Upper lobe of right lung (tissue), 1 donor: Measurements from ENCODE around the gene ZNF609. TPM values are rescaled to one million over a fixed set of nuclear protein-coding genes. Genes with fewer than 3 reads are reported as not detected.

Experiments used
- ATAC-seq: fragments of 200-7000 bp; cut with Tn5 transposase; one replicate; pipeline ENCODE4 v1.9.1; 2020; ENCODE audit warnings: mild to moderate bottlenecking, moderate library complexity
- DNase-seq: peaks from one replicate; pipeline ENCODE4 v3.0.0-alpha.2; 2020
- H3K27ac ChIP-seq: fragments of 200-600 bp; one replicate; pipeline ENCODE4 v1.8.0; 2022
- H3K27me3 ChIP-seq: fragments of 200-600 bp; one replicate; pipeline ENCODE4 v1.8.0; 2022; ENCODE audit warnings: mild to moderate bottlenecking
- H3K36me3 ChIP-seq: fragments of 200-600 bp; one replicate; pipeline ENCODE4 v1.8.0; 2022
- H3K4me1 ChIP-seq: fragments of 200-600 bp; one replicate; pipeline ENCODE4 v1.8.0; 2022
- H3K4me3 ChIP-seq: fragments of 200-600 bp; one replicate; pipeline ENCODE4 v1.8.0; 2022; ENCODE audit warnings: mild to moderate bottlenecking
- H3K9me3 ChIP-seq: fragments of 200-600 bp; one replicate; pipeline ENCODE4 v1.8.0; 2022
- intact Hi-C: fragments of 100-400 bp; cut with DNase I; formaldehyde crosslinking; loops from one replicate; pipeline ENCODE4 v1.11.0; 2022
- total RNA-seq: library from RNA; stranded (reverse); fragmentation: NEBNext Ultra II Directional; extraction: Animal tissue kit (Norgen Biotek cat#: 25700); gene quantifications from one replicate; pipeline ENCODE4 v1.2.1, GENCODE V29; 2021
- TF ChIP-seq, protein P1 (sequence below): fragments of 200-600 bp; IDR thresholded peaks from one replicate; pipeline ENCODE4 v1.8.0; 2022; ENCODE audit warnings: antibody characterized with exemption
- donor health status: DM: no; HTN: yes; CAD: no; lungs with severe emphysema.

ZNF609 gene
- total RNA-seq, 1 donor from 2014 or later = 45.4 TPM

DNA sequence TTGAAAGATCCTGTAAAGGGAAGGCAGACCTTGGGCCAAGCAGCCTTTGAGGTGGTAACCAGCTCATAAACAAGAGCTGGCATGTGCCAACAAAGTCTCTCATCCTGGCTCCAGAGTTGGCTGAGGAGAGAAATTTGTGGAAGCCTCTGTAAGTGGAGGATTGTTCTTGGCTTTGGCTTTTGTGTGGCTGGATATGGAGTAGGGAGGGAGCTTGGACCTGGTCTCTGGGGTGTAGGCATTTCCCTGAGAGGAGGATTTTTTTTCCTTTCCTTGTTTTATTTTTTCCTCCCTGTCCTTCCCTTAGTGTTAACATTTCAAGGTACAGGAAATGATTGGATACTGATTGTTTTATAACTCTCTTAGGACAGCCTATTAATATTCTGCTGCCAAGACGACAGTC is 60.8 kb downstream of the ZNF609 start:
- Histone ChIP-seq H3K9me3 (no peaks in the 10 kb centered on the region), H3K4me3 (no peak overlapping the region), H3K27ac (peak overlapping the region; percentile 18), H3K27me3 (no peaks in the 10 kb centered on the region), H3K4me1 (peaks cover 26% of the 10 kb centered on the region), H3K36me3 (no peaks in the 10 kb centered on the region)
- intact Hi-C loops = no loop called here
- ATAC-seq (no peak), DNase-seq (no peak)
- TF ChIP-seq, protein P1, sequence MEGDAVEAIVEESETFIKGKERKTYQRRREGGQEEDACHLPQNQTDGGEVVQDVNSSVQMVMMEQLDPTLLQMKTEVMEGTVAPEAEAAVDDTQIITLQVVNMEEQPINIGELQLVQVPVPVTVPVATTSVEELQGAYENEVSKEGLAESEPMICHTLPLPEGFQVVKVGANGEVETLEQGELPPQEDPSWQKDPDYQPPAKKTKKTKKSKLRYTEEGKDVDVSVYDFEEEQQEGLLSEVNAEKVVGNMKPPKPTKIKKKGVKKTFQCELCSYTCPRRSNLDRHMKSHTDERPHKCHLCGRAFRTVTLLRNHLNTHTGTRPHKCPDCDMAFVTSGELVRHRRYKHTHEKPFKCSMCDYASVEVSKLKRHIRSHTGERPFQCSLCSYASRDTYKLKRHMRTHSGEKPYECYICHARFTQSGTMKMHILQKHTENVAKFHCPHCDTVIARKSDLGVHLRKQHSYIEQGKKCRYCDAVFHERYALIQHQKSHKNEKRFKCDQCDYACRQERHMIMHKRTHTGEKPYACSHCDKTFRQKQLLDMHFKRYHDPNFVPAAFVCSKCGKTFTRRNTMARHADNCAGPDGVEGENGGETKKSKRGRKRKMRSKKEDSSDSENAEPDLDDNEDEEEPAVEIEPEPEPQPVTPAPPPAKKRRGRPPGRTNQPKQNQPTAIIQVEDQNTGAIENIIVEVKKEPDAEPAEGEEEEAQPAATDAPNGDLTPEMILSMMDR = no peak

- peaks cover 27% of the 10 kb centered on the region for H3K4me1 ChIP-seq
- DNase-seq (no peak), ATAC-seq (peak; percentile 66)
- peak overlapping the region; percentile 18 for H3K27ac ChIP-seq
- intact Hi-C loops = no loop called here
- no peaks in the 10 kb centered on the region for H3K9me3 ChIP-seq
- no peaks in the 10 kb centered on the region for H3K27me3 ChIP-seq
- H3K4me3 ChIP-seq = no peak overlapping the region
- H3K36me3 ChIP-seq = no peaks in the 10 kb centered on the region
- TF ChIP-seq, protein P1 = no peak
These were observed 61.4 kb downstream of the ZNF609 start for GRCh38 chr15:64521726-64522164.

DNA sequence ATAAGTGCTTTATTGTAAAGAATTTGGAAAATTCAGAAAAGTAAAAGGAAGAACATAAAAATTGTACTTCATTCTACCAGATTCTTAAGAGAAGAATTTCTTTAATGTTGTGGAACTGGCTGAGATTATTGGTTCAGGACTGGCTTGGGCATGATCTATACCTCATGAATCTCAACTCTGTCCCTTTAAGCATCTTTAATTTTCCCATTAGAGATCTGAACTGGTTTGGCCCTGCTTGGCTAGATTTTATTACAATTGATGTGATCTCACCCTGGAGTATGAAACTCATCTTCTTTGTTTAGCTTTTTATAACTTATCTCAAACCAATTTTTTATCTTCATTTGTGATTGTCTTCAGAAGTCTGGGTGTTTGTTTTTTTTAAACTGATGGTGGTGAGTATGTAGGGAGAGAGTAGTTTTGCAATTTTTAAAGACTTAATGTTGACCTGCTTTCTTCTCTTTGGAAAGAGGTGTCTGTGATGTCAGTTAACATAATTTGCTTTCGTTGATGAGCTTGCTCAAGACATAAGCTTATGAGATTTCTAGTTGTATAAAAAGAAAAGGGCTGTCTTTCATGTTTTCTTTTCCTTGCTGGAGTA is 61.9 kb downstream of the ZNF609 start:
- Histone ChIP-seq H3K36me3 (no peaks in the 10 kb centered on the region), H3K27ac (no peak overlapping the region), H3K27me3 (no peaks in the 10 kb centered on the region), H3K4me1 (peaks cover 32% of the 10 kb centered on the region), H3K4me3 (no peak overlapping the region), H3K9me3 (no peaks in the 10 kb centered on the region)
- ATAC-seq (no peak), DNase-seq (no peak)
- TF ChIP-seq, protein P1 = no peak
- intact Hi-C loops = no loop called here

GRCh38 chr15:64523240-64523639 is 62.9 kb downstream of the ZNF609 start:
- Histone ChIP-seq H3K4me1 (peaks cover 39% of the 10 kb centered on the region), H3K4me3 (no peak overlapping the region), H3K27ac (no peak overlapping the region), H3K36me3 (no peaks in the 10 kb centered on the region), H3K9me3 (no peaks in the 10 kb centered on the region), H3K27me3 (no peaks in the 10 kb centered on the region)
- TF ChIP-seq, protein P1 = no peak
- intact Hi-C loops = no loop called here
- ATAC-seq (no peak), DNase-seq (no peak)

GRCh38 chr15:64524778-64525177 is 64.4 kb downstream of the ZNF609 start:
- TF ChIP-seq, protein P1 = no peak
- Histone ChIP-seq H3K27me3 (no peaks in the 10 kb centered on the region), H3K36me3 (no peaks in the 10 kb centered on the region), H3K4me3 (no peak overlapping the region), H3K27ac (no peak overlapping the region), H3K4me1 (peaks cover 39% of the 10 kb centered on the region), H3K9me3 (no peaks in the 10 kb centered on the region)
- intact Hi-C loops = no loop called here
- no peak for ATAC-seq
- DNase-seq = no peak
